Fibroblast of lung (primary cell): ENCODE results near the gene PPAT. TPM values are rescaled to one million over a fixed set of nuclear protein-coding genes. Genes with fewer than 3 reads are reported as not detected.

Experiments used
- DNase-seq, 2 donors: peaks; one replicate each; pipeline versions ENCODE4 v3.0.0 to v3.0.0-alpha.2; 2010; ENCODE audit warnings: low read depth in 2 of 2
- H2AFZ ChIP-seq: 2 replicates; pipeline ENCODE4 v1.5.1; 2012; ENCODE audit warnings: low read length, control low read depth, inconsistent platforms
- H3K27ac ChIP-seq: 2 replicates; pipeline ENCODE4 v1.5.1; 2011; ENCODE audit warnings: low read length, control low read depth; ENCODE audit not compliant: insufficient read depth
- H3K27me3 ChIP-seq: 2 replicates; pipeline ENCODE4 v1.5.1; 2011; ENCODE audit warnings: mild to moderate bottlenecking, low read length; ENCODE audit not compliant: control insufficient read depth, insufficient read depth
- H3K36me3 ChIP-seq: 2 replicates; pipeline ENCODE4 v1.5.1; 2011; ENCODE audit warnings: low read length; ENCODE audit not compliant: control insufficient read depth, insufficient read depth
- H3K4me1 ChIP-seq: 2 replicates; pipeline ENCODE4 v1.5.1; 2011; ENCODE audit warnings: low read length; ENCODE audit not compliant: control insufficient read depth, insufficient read depth; ENCODE audit errors: extremely low read depth
- H3K4me2 ChIP-seq: 2 replicates; pipeline ENCODE4 v1.5.1; 2011; ENCODE audit warnings: low read length, control low read depth; ENCODE audit not compliant: insufficient read depth; ENCODE audit errors: extremely low read depth
- H3K4me3 ChIP-seq, 4 experiments: fragments of 200-600 bp in 1 of 4; sonication (generic) in 1 of 4; replicated peaks in 1 of 4; 2 replicates each; pipeline ENCODE4 v1.5.1; 2011 to 2016; ENCODE audit warnings: low read length in 4 of 4, low read depth in 3 of 4, mild to moderate bottlenecking in 3 of 4, control low read depth in 2 of 4, inconsistent platforms in 1 of 4, mixed read lengths in 1 of 4; ENCODE audit not compliant: insufficient read depth in 1 of 4; ENCODE audit errors: control extremely low read depth in 1 of 4
- H3K79me2 ChIP-seq: 2 replicates; pipeline ENCODE4 v1.5.1; 2012; ENCODE audit warnings: mild to moderate bottlenecking, low read length, inconsistent platforms; ENCODE audit not compliant: control insufficient read depth, insufficient read depth
- H3K9ac ChIP-seq: 2 replicates; pipeline ENCODE4 v1.5.1; 2011; ENCODE audit warnings: mild to moderate bottlenecking, low read length, control low read depth; ENCODE audit not compliant: insufficient read depth
- H3K9me3 ChIP-seq: 2 replicates; pipeline ENCODE4 v1.5.1; 2012; ENCODE audit warnings: low read depth, low read length; ENCODE audit not compliant: control insufficient read depth, insufficient read depth
- H4K20me1 ChIP-seq: 2 replicates; pipeline ENCODE4 v1.5.1; 2011; ENCODE audit warnings: low read length; ENCODE audit not compliant: control insufficient read depth, insufficient read depth; ENCODE audit errors: extremely low read depth
- CTCF ChIP-seq, 2 donors: IDR thresholded peaks in 1 of 2; conservative IDR thresholded peaks in 1 of 2; 1 replicate in 1 of 2; 2 replicates in 1 of 2; pipeline ENCODE4 v1.5.1; 2011 to 2012; ENCODE audit warnings: low read length in 2 of 2, control low read depth in 1 of 2, inconsistent platforms in 1 of 2, low read depth in 1 of 2, mild to moderate bottlenecking in 1 of 2
- EZH2 ChIP-seq: IDR thresholded peaks from 2 replicates; pipeline ENCODE4 v1.5.1; 2012; ENCODE audit warnings: low read length, control low read depth, mild to moderate bottlenecking; ENCODE audit errors: missing control alignments
- polyA plus RNA-seq, 2 donors: library from polyadenylated mRNA; depleted of rRNA in 1 of 2; stranded (reverse) in 1 of 2; unstranded in 1 of 2; fragments of >200 nt; gene quantifications; 2 replicates each; pipeline ENCODE4 v1.2.1, GENCODE V29; 2011 to 2012; ENCODE audit warnings: missing spikeins in 1 of 2
- total RNA-seq: library from RNA; depleted of rRNA; stranded (reverse); fragments of >200 nt; gene quantifications from 2 replicates; pipeline ENCODE4 v1.2.1, GENCODE V29; 2014

Gene PPAT
- total and polyA plus RNA-seq, 2 donors (not counting 1 experiment from before 2014, with no cell fraction given): 8.6 to 14.9 TPM

GRCh38 chr4:56448301-56448700 lies 12.9 kb upstream of the PPAT start:
- H3K4me2 ChIP-seq: no peak overlapping the region
- no peak overlapping the region for H3K4me3 ChIP-seq
- no peaks in the 10 kb centered on the region for H3K79me2 ChIP-seq
- H3K36me3 ChIP-seq: peaks cover 1% of the 10 kb centered on the region
- no peak for TF ChIP-seq CTCF (conservative IDR thresholded peaks at IDR 0.05 in 1 of 2, IDR thresholded peaks at IDR 0.05 in 1 of 2; ENCODE audit: low read depth in 1 of 2, low read length in 2 of 2)
- TF ChIP-seq EZH2: no peak
- H2AFZ ChIP-seq: no peak overlapping the region
- H3K27me3 ChIP-seq: no peaks in the 10 kb centered on the region
- H3K9ac ChIP-seq: no peak overlapping the region
- no peak overlapping the region for H3K27ac ChIP-seq
- DNase-seq: peak in 1 of 2 donors; percentile 25
- no peaks in the 10 kb centered on the region for H3K9me3 ChIP-seq
- H4K20me1 ChIP-seq: no peaks in the 10 kb centered on the region
- H3K4me1 ChIP-seq: no peaks in the 10 kb centered on the region

- no peak overlapping the region for H3K27ac ChIP-seq
- no peaks in the 10 kb centered on the region for H3K27me3 ChIP-seq
- no peaks in the 10 kb centered on the region for H3K9me3 ChIP-seq
- H3K36me3 ChIP-seq: peaks cover 1% of the 10 kb centered on the region
- H3K9ac ChIP-seq: no peak overlapping the region
- no peak overlapping the region for H3K4me2 ChIP-seq
- peaks cover 9% of the 10 kb centered on the region for H3K79me2 ChIP-seq
- no peak overlapping the region for H2AFZ ChIP-seq
- H3K4me1 ChIP-seq: no peaks in the 10 kb centered on the region
- TF ChIP-seq CTCF (conservative IDR thresholded peaks at IDR 0.05 in 1 of 2, IDR thresholded peaks at IDR 0.05 in 1 of 2; ENCODE audit: low read depth in 1 of 2, low read length in 2 of 2) (no peak), EZH2 (no peak)
- no peaks in the 10 kb centered on the region for H4K20me1 ChIP-seq
- DNase-seq: peak in 1 of 2 donors; percentile 34
- no peak overlapping the region for H3K4me3 ChIP-seq
Measured at GRCh38 chr4:56445699-56446098, 10.3 kb upstream of the PPAT start.

- H3K4me1 ChIP-seq: no peaks in the 10 kb centered on the region
- no peak for TF ChIP-seq EZH2
- no peak for TF ChIP-seq CTCF (conservative IDR thresholded peaks at IDR 0.05 in 1 of 2, IDR thresholded peaks at IDR 0.05 in 1 of 2; ENCODE audit: low read depth in 1 of 2, low read length in 2 of 2)
- no peak overlapping the region for H3K4me3 ChIP-seq
- H2AFZ ChIP-seq: no peak overlapping the region
- H3K27ac ChIP-seq: no peak overlapping the region
- no peaks in the 10 kb centered on the region for H3K9me3 ChIP-seq
- peaks cover 1% of the 10 kb centered on the region for H3K36me3 ChIP-seq
- H3K4me2 ChIP-seq: no peak overlapping the region
- no peaks in the 10 kb centered on the region for H4K20me1 ChIP-seq
- no peaks in the 10 kb centered on the region for H3K27me3 ChIP-seq
- DNase-seq: no peak
- no peak overlapping the region for H3K9ac ChIP-seq
- peaks cover 19% of the 10 kb centered on the region for H3K79me2 ChIP-seq
Measured at GRCh38 chr4:56444719-56445118, 9.3 kb upstream of the PPAT start.
